Measurements from ENCODE around the gene CTXND1. TPM values are rescaled to one million over a fixed set of nuclear protein-coding genes. Genes with fewer than 3 reads are reported as not detected.

CTXND1 gene
- total and polyA plus RNA-seq, 2 of the 13 experiments (the other 11 are each of a cell fraction or from before 2014, with no cell fraction given) = 1.2 to 2.1 TPM

GRCh38 chr15:80152896-80153876, 98.8 kb downstream of the CTXND1 start, which contains the start of gene FAH (continued):
- TF ChIP-seq ATF2 (CRISPR knock-in tag; IDR thresholded peaks at IDR 0.05) = no peak
- no peak for TF ChIP-seq ZNF256 (CRISPR knock-in tag; conservative IDR thresholded peaks at IDR 0.05)
- TF ChIP-seq IRX3 (CRISPR knock-in tag; IDR thresholded peaks at IDR 0.05; ENCODE audit: borderline replicate concordance, low read depth) = no peak
- TF ChIP-seq NR2F2 (IDR thresholded peaks at IDR 0.05; ENCODE audit: borderline replicate concordance, low read depth) = no peak
- TF ChIP-seq ZNF224 (CRISPR knock-in tag; IDR thresholded peaks at IDR 0.05) = no peak
- TF ChIP-seq TFAP4 (IDR thresholded peaks at IDR 0.05; ENCODE audit: borderline replicate concordance, low read depth) = 0 out of 2 replicates have a peak, but pooled peaks have one; percentile 12
- TF ChIP-seq ZBTB2 (CRISPR knock-in tag; IDR thresholded peaks at IDR 0.05; ENCODE audit: low read depth) = no peak
- no peak for TF ChIP-seq HOXA7 (CRISPR knock-in tag; IDR thresholded peaks at IDR 0.05)
- no peak for TF ChIP-seq MAFK (conservative IDR thresholded peaks at IDR 0.05 in 1 of 2, IDR thresholded peaks at IDR 0.05 in 1 of 2; ENCODE audit: low read length in 2 of 2)
- no peak for TF ChIP-seq MLLT10 (CRISPR knock-in tag; IDR thresholded peaks at IDR 0.05)
- TF ChIP-seq ZNF136 (CRISPR knock-in tag; IDR thresholded peaks at IDR 0.05; ENCODE audit: low read depth) = peak; percentile 57; the same call in 1 of the 2 replicates
- TF ChIP-seq AHR (CRISPR knock-in tag; IDR thresholded peaks at IDR 0.05) = no peak
- no peak for TF ChIP-seq ZEB1 (IDR thresholded peaks at IDR 0.05; ENCODE audit: insufficient replicate concordance, low read depth)
- 0 out of 2 replicates have a peak, but pooled peaks have one; percentile 66 for TF ChIP-seq ZNF615 (CRISPR knock-in tag; IDR thresholded peaks at IDR 0.05; ENCODE audit: borderline replicate concordance)
- peak; percentile 16; the same call in 1 of the 2 replicates for TF ChIP-seq FOSL2 (CRISPR knock-in tag; IDR thresholded peaks at IDR 0.05)
- TF ChIP-seq AGO1 (IDR thresholded peaks at IDR 0.05; ENCODE audit: low read depth, low read length, poor library complexity, severe bottlenecking) = no peak
- TF ChIP-seq ZKSCAN1 (IDR thresholded peaks at IDR 0.05; ENCODE audit: low read length) = no peak
- peak; percentile 86; the same call in 1 of the 2 replicates for TF ChIP-seq ZNF235 (CRISPR knock-in tag; IDR thresholded peaks at IDR 0.05; ENCODE audit: borderline replicate concordance)
- peak; percentile 81 for TF ChIP-seq SP4 (CRISPR knock-in tag; IDR thresholded peaks at IDR 0.05)
- TF ChIP-seq ETV5 (CRISPR knock-in tag; IDR thresholded peaks at IDR 0.05; ENCODE audit: borderline replicate concordance) = peak; percentile 60; the same call in 1 of the 2 replicates
- TF ChIP-seq ZNF33B (CRISPR knock-in tag; IDR thresholded peaks at IDR 0.05) = no peak
- TF ChIP-seq IKZF1 (IDR thresholded peaks at IDR 0.05) = no peak
- TF ChIP-seq BCL3 (CRISPR knock-in tag; IDR thresholded peaks at IDR 0.05) = 0 out of 2 replicates have a peak, but pooled peaks have one; percentile 26
- TF ChIP-seq ZSCAN20 (CRISPR knock-in tag; IDR thresholded peaks at IDR 0.05; ENCODE audit: borderline replicate concordance) = no peak
- peak; percentile 53 for TF ChIP-seq RBFOX2 (IDR thresholded peaks at IDR 0.05; ENCODE audit: low read depth, low read length)

Data from HepG2 (cell line).